H1 (cell line): Measurements from ENCODE around the gene SPIRE1. TPM values are rescaled to one million over a fixed set of nuclear protein-coding genes. Genes with fewer than 3 reads are reported as not detected.

ENCODE experiments used
- CTCF ChIA-PET: fragments of 300-600 bp; sonication (Branson Sonifier 250); formaldehyde crosslinking; loops from one replicate; lab custom pipeline; 2021; ENCODE audit not compliant: partially characterized antibody; lab: Charles Lee
- POLR2A ChIA-PET: fragments of 300-600 bp; sonication (Branson Sonifier 250); formaldehyde crosslinking; loops from one replicate; lab custom pipeline; 2021; ENCODE audit warnings: inconsistent platforms; ENCODE audit not compliant: partially characterized antibody; lab: Charles Lee
- DNase-seq, 2 experiments: peaks; one replicate each; pipeline versions ENCODE4 v3.0.0 to v3.0.0-alpha.2; 2010 to 2022; ENCODE audit warnings: low spot score in 2 of 2, low read depth in 1 of 2, mixed read lengths in 1 of 2
- FAIRE-seq: peaks from 2 replicates; lab custom pipeline; 2011; peaks lifted over from hg19 to GRCh38; lab: Jason Lieb, UNC
- H2AFZ ChIP-seq: 2 replicates; pipeline ENCODE4 v1.8.1; 2012; ENCODE audit warnings: low read length, inconsistent platforms
- H2AK5ac ChIP-seq: 2 replicates; pipeline ENCODE4 v1.6.1; 2013; ENCODE audit warnings: low read depth, low read length
- H2BK120ac ChIP-seq: replicated peaks from 2 replicates; pipeline ENCODE3; 2013; ENCODE audit warnings: low read depth, low read length, inconsistent platforms
- H2BK12ac ChIP-seq: 2 replicates; pipeline ENCODE4 v1.6.1; 2013; ENCODE audit warnings: low read depth, low read length
- H2BK15ac ChIP-seq: 2 replicates; pipeline ENCODE4 v1.6.1; 2013; ENCODE audit warnings: low read length
- H2BK20ac ChIP-seq: 2 replicates; pipeline ENCODE4 v1.6.1; 2013; ENCODE audit warnings: low read length
- H2BK5ac ChIP-seq: 2 replicates; pipeline ENCODE4 v1.6.1; 2013; ENCODE audit warnings: low read depth, low read length
- H3K14ac ChIP-seq: 2 replicates; pipeline ENCODE4 v1.6.1; 2013; ENCODE audit warnings: inconsistent platforms; ENCODE audit not compliant: insufficient read length
- H3K18ac ChIP-seq: 2 replicates; pipeline ENCODE4 v1.6.1; 2013; ENCODE audit warnings: low read length; ENCODE audit errors: extremely low read depth
- H3K23ac ChIP-seq: 2 replicates; pipeline ENCODE4 v1.6.1; 2013; ENCODE audit warnings: inconsistent platforms; ENCODE audit not compliant: insufficient read length
- H3K23me2 ChIP-seq: 2 replicates; pipeline ENCODE4 v1.6.1; 2013; ENCODE audit warnings: low read depth, low read length
- H3K27ac ChIP-seq: 2 replicates; pipeline ENCODE4 v1.6.1; 2011; ENCODE audit warnings: low read depth, low read length, inconsistent platforms
- H3K27me3 ChIP-seq, 4 experiments: replicated peaks in 1 of 4; 1 replicate in 1 of 4; 2 replicates in 3 of 4; pipeline versions ENCODE4 v1.6.1 to v1.8.1; 2011 to 2013; ENCODE audit warnings: low read length in 3 of 4, mild to moderate bottlenecking in 3 of 4, inconsistent platforms in 2 of 4, mixed read lengths in 2 of 4, moderate library complexity in 1 of 4; ENCODE audit not compliant: control insufficient read depth in 3 of 4, insufficient read depth in 3 of 4; ENCODE audit errors: extremely low read depth in 1 of 4
- H3K36me3 ChIP-seq, 4 experiments: 2 replicates each; pipeline versions ENCODE4 v1.6.1 to v1.8.1; 2011 to 2013; ENCODE audit warnings: mild to moderate bottlenecking in 4 of 4, low read length in 3 of 4, moderate library complexity in 2 of 4, control low read depth in 1 of 4, inconsistent platforms in 1 of 4; ENCODE audit not compliant: insufficient read depth in 4 of 4, control insufficient read depth in 2 of 4
- H3K4ac ChIP-seq: replicated peaks from 2 replicates; pipeline ENCODE3; 2013; ENCODE audit warnings: low read length, low read depth, mixed read lengths, inconsistent platforms; ENCODE audit not compliant: insufficient read length
- H3K4me1 ChIP-seq, 4 experiments: replicated peaks in 1 of 4; 1 replicate in 1 of 4; 2 replicates in 3 of 4; pipeline versions ENCODE4 v1.6.1 to v1.8.1; 2011 to 2013; ENCODE audit warnings: low read length in 3 of 4, inconsistent platforms in 2 of 4, mixed read lengths in 1 of 4; ENCODE audit not compliant: insufficient read depth in 4 of 4, control insufficient read depth in 3 of 4
- H3K4me2 ChIP-seq, 2 experiments: 2 replicates each; pipeline versions ENCODE4 v1.6.1 to v1.8.1; 2011 to 2013; ENCODE audit warnings: low read depth in 2 of 2, low read length in 2 of 2, control low read depth in 1 of 2, inconsistent platforms in 1 of 2, mild to moderate bottlenecking in 1 of 2; ENCODE audit not compliant: insufficient read depth in 1 of 2
- H3K4me3 ChIP-seq, 4 experiments: fragments of 200-600, 300-600 bp in 1 of 4; sonication (generic), shearing (Covaris generic), sonication (Bioruptor Twin) in 1 of 4; 2 replicates each; pipeline versions ENCODE4 v1.5.1 to v1.8.1; 2011 to 2016; ENCODE audit warnings: low read length in 4 of 4, low read depth in 3 of 4, control low read depth in 2 of 4, inconsistent platforms in 2 of 4, mild to moderate bottlenecking in 2 of 4, mixed read lengths in 1 of 4, moderate library complexity in 1 of 4; ENCODE audit not compliant: insufficient read depth in 2 of 4; ENCODE audit errors: extremely low read depth in 1 of 4
- H3K56ac ChIP-seq: replicated peaks from 2 replicates; pipeline ENCODE3; 2013; ENCODE audit warnings: low read depth, mild to moderate bottlenecking, mixed read lengths, low read length, inconsistent platforms; ENCODE audit not compliant: insufficient read length
- H3K79me1 ChIP-seq: 2 replicates; pipeline ENCODE4 v1.6.1; 2013; ENCODE audit warnings: low read depth, low read length, control low read depth
- H3K79me2 ChIP-seq, 2 experiments: 2 replicates each; pipeline versions ENCODE4 v1.6.1 to v1.8.1; 2012 to 2013; ENCODE audit warnings: low read length in 2 of 2, mild to moderate bottlenecking in 2 of 2, inconsistent platforms in 1 of 2; ENCODE audit not compliant: insufficient read depth in 2 of 2, control insufficient read depth in 1 of 2
- H3K9ac ChIP-seq, 4 experiments: replicated peaks in 1 of 4; 1 replicate in 1 of 4; 2 replicates in 3 of 4; pipeline versions ENCODE4 v1.6.1 to v1.8.1; 2011 to 2013; ENCODE audit warnings: low read depth in 3 of 4, low read length in 3 of 4, control low read depth in 2 of 4, mild to moderate bottlenecking in 2 of 4, moderate library complexity in 2 of 4, inconsistent platforms in 1 of 4; ENCODE audit errors: extremely low read depth in 1 of 4
- H3K9me3 ChIP-seq, 2 experiments: 2 replicates each; pipeline versions ENCODE4 v1.6.1 to v1.8.1; 2012 to 2013; ENCODE audit warnings: mild to moderate bottlenecking in 2 of 2, moderate library complexity in 2 of 2, control low read depth in 1 of 2, inconsistent platforms in 1 of 2, low read depth in 1 of 2, low read length in 1 of 2, mixed read lengths in 1 of 2; ENCODE audit not compliant: insufficient read depth in 2 of 2
- H4K20me1 ChIP-seq, 2 experiments: replicated peaks in 1 of 2; 2 replicates each; pipeline versions ENCODE3 to v1.8.1; 2011 to 2013; ENCODE audit warnings: inconsistent platforms in 2 of 2, low read length in 2 of 2, mild to moderate bottlenecking in 1 of 2; ENCODE audit not compliant: insufficient read depth in 2 of 2, control insufficient read depth in 1 of 2
- H4K5ac ChIP-seq: 2 replicates; pipeline ENCODE4 v1.6.1; 2013; ENCODE audit warnings: low read length, low read depth, mixed read lengths, inconsistent platforms; ENCODE audit not compliant: insufficient read length
- H4K8ac ChIP-seq: 2 replicates; pipeline ENCODE4 v1.8.0; 2013; ENCODE audit warnings: mild to moderate bottlenecking, moderate library complexity, low read length, inconsistent platforms; ENCODE audit not compliant: insufficient read depth; ENCODE audit errors: extremely low read depth
- H4K91ac ChIP-seq: replicated peaks from 2 replicates; pipeline ENCODE3; 2013; ENCODE audit warnings: low read length, mixed read lengths, inconsistent platforms; ENCODE audit not compliant: insufficient read length
- WGBS, 2 experiments: shearing (Covaris generic) in 1 of 2; methylation state at CpG; one replicate each; pipeline versions ENCODE4 v1.1.6 to v1.1.7; 2013 to 2015; ENCODE audit warnings: low lambda C conversion rate in 2 of 2, mixed read lengths in 2 of 2, inconsistent platforms in 1 of 2, low coverage in 1 of 2, missing lambda C conversion rate in 1 of 2; ENCODE audit not compliant: insufficient replicate concordance in 2 of 2, insufficient coverage in 1 of 2, insufficient read length in 1 of 2; ENCODE audit errors: extremely low coverage in 1 of 2, missing lambda C conversion rate in 1 of 2; 5-methylcytosine and 5-hydroxymethylcytosine counted together
- polyA plus RNA-seq, 7 experiments: library from polyadenylated mRNA; depleted of rRNA in 3 of 7; stranded (reverse) in 5 of 7; unstranded in 2 of 7; fragments of >200 nt in 5 of 7; fragments of 200-250 nt in 2 of 7; gene quantifications; 1 replicate in 5 of 7; 2 replicates in 1 of 7; 4 replicates in 1 of 7; pipeline versions ENCODE4 v1.2.1 to v1.2.3, GENCODE V29; 2011 to 2013; ENCODE audit warnings: missing spikeins in 2 of 7, mixed read lengths in 2 of 7
- total RNA-seq: library from RNA; stranded (reverse); fragmentation: NEBNext Ultra II Directional; extraction: Animal tissue kit (Norgen Biotek cat#: 25700); gene quantifications from 2 replicates; pipeline ENCODE4 v1.2.1, GENCODE V29; 2021

The SPIRE1 gene
- total and polyA plus RNA-seq, 2 of the 8 experiments (the other 6 are each of a cell fraction or from before 2014, with no cell fraction given) = 6.0 to 21.5 TPM

GRCh38 chr18:12470382-12471075 lies 187.4 kb downstream of the SPIRE1 start:
- H3K9me3 ChIP-seq = no peaks in the 10 kb centered on the region
- H3K36me3 ChIP-seq = no peaks in the 10 kb centered on the region
- no peak overlapping the region for H2BK20ac ChIP-seq
- no peak overlapping the region for H3K4me2 ChIP-seq
- no peak overlapping the region for H3K27ac ChIP-seq
- no peak overlapping the region for H3K4ac ChIP-seq
- H3K23ac ChIP-seq = no peak overlapping the region
- no peaks in the 10 kb centered on the region for H3K27me3 ChIP-seq
- no peak overlapping the region for H2BK120ac ChIP-seq
- no peak overlapping the region for H3K14ac ChIP-seq
- no peak overlapping the region for H3K4me3 ChIP-seq
- no peaks in the 10 kb centered on the region for H3K79me1 ChIP-seq
- H3K18ac ChIP-seq = no peak overlapping the region
- H3K23me2 ChIP-seq = no peaks in the 10 kb centered on the region
- H3K9ac ChIP-seq = no peak overlapping the region
- no peak overlapping the region for H3K56ac ChIP-seq
- no peak overlapping the region for H4K91ac ChIP-seq
- H4K8ac ChIP-seq = no peak overlapping the region
- H4K5ac ChIP-seq = no peak overlapping the region
- no peak overlapping the region for H2BK5ac ChIP-seq
- H4K20me1 ChIP-seq = no peaks in the 10 kb centered on the region
- H2AFZ ChIP-seq = no peak overlapping the region
- ChIA-PET POLR2A (interaction anchor here (0.6 kb wide), 1 partner anchor 520 kb away, joined by 3 read pairs; no protein-coding TSS in a partner anchor), CTCF (interaction anchor here (2.1 kb wide), 1 partner anchor 9 kb away, joined by 4 read pairs; no protein-coding TSS in a partner anchor)
- FAIRE-seq (no peak), DNase-seq (no peak)
- no peaks in the 10 kb centered on the region for H3K79me2 ChIP-seq
- no peak overlapping the region for H2AK5ac ChIP-seq
- H2BK12ac ChIP-seq = no peak overlapping the region
- 85% methylated on average over 7 of the region's 7 CpGs; no CpG with 5 or more reads in 1 of the 2 experiments for WGBS, 2 experiments
- no peaks in the 10 kb centered on the region for H3K4me1 ChIP-seq
- H2BK15ac ChIP-seq = no peak overlapping the region
